Lung (tissue), 12 donors: ENCODE data around the gene SLAIN2. TPM values are rescaled to one million over a fixed set of nuclear protein-coding genes. Genes with fewer than 3 reads are reported as not detected.

Experiments
- ATAC-seq: fragments of 200-7000 bp; cut with Tn5 transposase; one replicate; pipeline ENCODE4 v1.9.1; 2020; ENCODE audit warnings: moderate number of reproducible peaks; ENCODE audit not compliant: insufficient read depth, low FRiP score
- DNase-seq, 3 donors: peaks; one replicate each; pipeline ENCODE4 v3.0.0-alpha.2; 2013 to 2017
- H3K27ac ChIP-seq, 2 donors: one replicate each; pipeline ENCODE4 v1.5.1; 2013; ENCODE audit warnings: mild to moderate bottlenecking in 2 of 2, moderate library complexity in 2 of 2, control low read depth in 1 of 2, inconsistent platforms in 1 of 2, low read depth in 1 of 2, low read length in 1 of 2
- H3K27me3 ChIP-seq, 3 donors: one replicate each; pipeline ENCODE4 v1.5.1; 2013; ENCODE audit warnings: low read length in 2 of 3; ENCODE audit not compliant: control insufficient read depth in 3 of 3, insufficient read depth in 3 of 3
- H3K36me3 ChIP-seq, 4 donors: one replicate each; pipeline ENCODE4 v1.5.1; 2013; ENCODE audit warnings: low read length in 4 of 4, mild to moderate bottlenecking in 1 of 4, moderate library complexity in 1 of 4; ENCODE audit not compliant: control insufficient read depth in 4 of 4, insufficient read depth in 4 of 4
- H3K4me1 ChIP-seq, 5 donors: one replicate each; pipeline ENCODE4 v1.5.1; 2013; ENCODE audit warnings: low read length in 5 of 5, mild to moderate bottlenecking in 2 of 5, moderate library complexity in 1 of 5; ENCODE audit not compliant: control insufficient read depth in 5 of 5, insufficient read depth in 5 of 5
- H3K4me3 ChIP-seq: one replicate; pipeline ENCODE4 v1.5.1; 2013; ENCODE audit warnings: mild to moderate bottlenecking, control low read depth, moderate library complexity
- H3K9ac ChIP-seq, 2 donors: one replicate each; pipeline ENCODE4 v1.5.1; 2013; ENCODE audit warnings: low read length in 2 of 2, control low read depth in 1 of 2; ENCODE audit not compliant: insufficient read depth in 1 of 2
- H3K9me3 ChIP-seq, 4 donors: one replicate each; pipeline ENCODE4 v1.5.1; 2013; ENCODE audit warnings: low read length in 3 of 4, mild to moderate bottlenecking in 1 of 4, moderate library complexity in 1 of 4; ENCODE audit not compliant: control insufficient read depth in 4 of 4, insufficient read depth in 3 of 4
- CTCF ChIP-seq: IDR thresholded peaks from 2 replicates; pipeline ENCODE4 v1.5.1; 2012; ENCODE audit warnings: mild to moderate bottlenecking; ENCODE audit errors: control extremely low read depth, extremely low read depth
- WGBS, 2 donors: extraction: QIAGEN DNeasy Blood & Tissue Kit; methylation state at CpG; one replicate each; pipeline ENCODE4 v1.1.7; 2013; 5-methylcytosine and 5-hydroxymethylcytosine counted together
- polyA plus RNA-seq, 2 donors: library from polyadenylated mRNA; stranded (reverse); fragments of 200-250 nt; gene quantifications; one replicate each; pipeline ENCODE4 v1.2.1, GENCODE V29; 2013
- total RNA-seq, 2 donors: library from RNA; depleted of rRNA in 1 of 2; stranded (reverse); fragments of >200 nt in 1 of 2; gene quantifications; one replicate each; pipeline ENCODE4 v1.2.1, GENCODE V29; 2014 to 2021
- donor health status: control.
- donor health status: control.
- donor health status: Bipolar disorder and iron deficiency.
- donor health status: healthy.
- donor health status: DM: yes; HTN: yes; CAD: no.

The SLAIN2 gene
- total and polyA plus RNA-seq, 4 donors: 17.8 to 62.8 (median 42.0) TPM

DNA sequence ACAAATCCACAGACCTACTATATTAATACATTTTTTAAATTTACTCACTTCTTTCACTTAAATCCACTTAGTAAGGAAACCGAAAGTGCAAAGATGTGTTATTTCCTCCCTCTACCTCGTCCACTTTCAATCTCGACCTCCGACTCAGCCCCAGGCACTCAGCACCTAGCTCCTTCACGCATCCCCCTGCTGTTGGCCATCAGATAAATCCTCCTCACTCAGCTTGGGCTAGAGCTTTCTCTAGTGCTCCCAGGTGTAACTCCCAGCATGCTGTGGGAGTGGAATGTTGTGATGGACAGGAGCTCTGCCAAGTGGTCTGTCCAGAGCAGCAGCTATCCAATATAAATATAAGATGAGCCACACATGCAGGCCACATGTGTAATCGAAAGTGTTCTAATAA, 45.0 kb upstream of the SLAIN2 start:
- Histone ChIP-seq H3K9ac (no peak overlapping the region), H3K9me3 (no peaks in the 10 kb centered on the region), H3K4me1 (no peaks in the 10 kb centered on the region), H3K27ac (no peak overlapping the region), H3K36me3 (no peaks in the 10 kb centered on the region), H3K4me3 (no peak overlapping the region), H3K27me3 (no peaks in the 10 kb centered on the region)
- no peak for TF ChIP-seq CTCF
- DNase-seq (no peak), ATAC-seq (no peak)
- 65 to 84% methylated on average over 6 of the region's 6 CpGs for WGBS, 2 donors

GRCh38 chr4:48297256-48297846, 44.0 kb upstream of the SLAIN2 start:
- WGBS, 2 donors: 85 to 86% methylated on average over 2 of the region's 2 CpGs
- peak in 1 of 3 donors; percentile 14 for DNase-seq

GRCh38 chr4:48299560-48299959, 41.8 kb upstream of the SLAIN2 start:
- no peak overlapping the region for H3K4me3 ChIP-seq
- H3K9me3 ChIP-seq: no peaks in the 10 kb centered on the region
- no peak overlapping the region for H3K9ac ChIP-seq
- H3K36me3 ChIP-seq: no peaks in the 10 kb centered on the region
- ATAC-seq: no peak
- no peak for TF ChIP-seq CTCF
- no peaks in the 10 kb centered on the region for H3K4me1 ChIP-seq
- H3K27me3 ChIP-seq: no peaks in the 10 kb centered on the region
- no peak for DNase-seq
- no peak overlapping the region for H3K27ac ChIP-seq
- WGBS, 2 donors: 89 to 93% methylated on average over 4 of the region's 4 CpGs

More at GRCh38 chr4:48297256-48297846, 44.0 kb upstream of the SLAIN2 start:
- H3K27ac ChIP-seq: no peak overlapping the region
- no peak for TF ChIP-seq CTCF
- H3K4me3 ChIP-seq: no peak overlapping the region
- no peaks in the 10 kb centered on the region for H3K36me3 ChIP-seq
- ATAC-seq: no peak
- no peak overlapping the region for H3K9ac ChIP-seq
- H3K4me1 ChIP-seq: no peaks in the 10 kb centered on the region
- no peaks in the 10 kb centered on the region for H3K27me3 ChIP-seq
- H3K9me3 ChIP-seq: no peaks in the 10 kb centered on the region

DNA sequence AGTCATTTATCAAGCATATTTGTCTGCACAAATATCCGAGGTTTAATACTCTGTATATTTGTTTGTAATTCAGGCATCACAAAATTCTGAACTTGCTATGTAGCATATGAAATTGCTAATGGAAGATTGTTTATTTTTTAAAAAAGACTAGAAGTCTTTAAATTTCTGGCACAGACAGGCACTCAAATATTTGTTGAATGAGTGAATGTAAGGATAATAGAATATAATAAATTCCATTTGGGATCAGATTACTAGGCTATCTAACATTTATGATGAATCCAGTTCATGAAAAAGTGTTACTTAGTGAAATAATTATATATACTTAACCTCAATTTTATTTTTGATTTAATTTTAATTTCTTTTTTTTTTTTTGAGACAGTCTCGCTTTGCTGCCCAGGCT, 41.3 kb upstream of the SLAIN2 start:
- WGBS, 2 donors: 74 to 92% methylated on average over 2 of the region's 2 CpGs
- no peak overlapping the region for H3K9ac ChIP-seq
- no peaks in the 10 kb centered on the region for H3K36me3 ChIP-seq
- DNase-seq: no peak
- ATAC-seq: no peak
- H3K9me3 ChIP-seq: no peaks in the 10 kb centered on the region
- no peaks in the 10 kb centered on the region for H3K27me3 ChIP-seq
- no peaks in the 10 kb centered on the region for H3K4me1 ChIP-seq
- H3K4me3 ChIP-seq: no peak overlapping the region
- H3K27ac ChIP-seq: no peak overlapping the region
- no peak for TF ChIP-seq CTCF
